NT2/D1 (cell line): Measurements from ENCODE around the gene SCN4B.

ENCODE experiments used
- SUZ12 ChIP-seq: IDR thresholded peaks from 2 replicates; pipeline ENCODE4 v1.6.1; 2011; ENCODE audit not compliant: insufficient read length, insufficient read depth; ENCODE audit errors: extremely low read depth
- YY1 ChIP-seq: IDR thresholded peaks from 2 replicates; pipeline ENCODE4 v1.6.1; 2011; ENCODE audit not compliant: insufficient read length, insufficient read depth
- ZNF274 ChIP-seq: IDR thresholded peaks from 2 replicates; pipeline ENCODE4 v1.6.1; 2011; ENCODE audit warnings: mild to moderate bottlenecking, low read depth, low read length

DNA sequence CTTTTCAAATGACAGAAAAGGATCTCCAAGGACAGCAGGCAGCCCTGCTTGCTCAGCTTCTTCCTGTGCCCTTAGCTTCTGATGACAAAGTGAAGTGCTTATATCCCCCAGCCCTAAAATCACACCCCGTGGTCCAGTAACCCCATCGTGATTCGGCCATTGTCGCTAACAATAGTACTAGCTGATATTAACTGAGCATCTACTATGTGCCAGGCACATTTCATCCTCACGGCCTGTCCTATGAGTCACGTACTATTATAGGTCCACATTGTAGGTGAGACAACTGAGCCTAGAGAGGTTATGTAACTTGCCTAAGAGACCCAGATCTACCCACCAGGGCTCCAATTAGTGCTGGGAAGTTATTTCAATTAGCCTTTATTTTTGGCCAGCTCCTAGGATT is 6.1 kb downstream of the SCN4B start:
- TF ChIP-seq YY1 (no peak), SUZ12 (no peak), ZNF274 (no peak)
